IMR-90 (cell line): ENCODE data around the gene CCDC92. TPM values are rescaled to one million over a fixed set of nuclear protein-coding genes. Genes with fewer than 3 reads are reported as not detected.

Source experiments
- ATAC-seq: fragments of 200-7000 bp; cut with Tn5 transposase; 2 replicates; pipeline ENCODE4 v1.9.1; 2020; ENCODE audit warnings: low read depth, mild to moderate bottlenecking, moderate library complexity
- BruUV-seq: library from RNA; stranded (reverse); fragments of 400-500 nt; replicated peaks from 2 replicates; lab custom pipeline; 2021; lab: Mats Ljungman, UMichigan
- CTCF ChIA-PET: fragments of 300-600 bp; formaldehyde crosslinking; extraction: SDS; loops from one replicate; lab custom pipeline; 2021; ENCODE audit warnings: antibody characterized with exemption; lab: Yijun Ruan, JAX
- POLR2A ChIA-PET: fragments of 300-600 bp; sonication (Branson Sonifier 250); formaldehyde crosslinking; loops from one replicate; lab custom pipeline; 2022; ENCODE audit warnings: antibody characterized with exemption; ENCODE audit not compliant: unreplicated experiment; lab: Charles Lee
- DNase-seq: peaks from one replicate; pipeline ENCODE4 v3.0.0; 2013
- H2AFZ ChIP-seq: replicated peaks from 2 replicates; pipeline ENCODE3; 2013; ENCODE audit warnings: low read length, mild to moderate bottlenecking; ENCODE audit not compliant: poor library complexity
- H2AK5ac ChIP-seq: 2 replicates; pipeline ENCODE4 v1.6.1; 2013; ENCODE audit warnings: low read depth, low read length, inconsistent platforms
- H2AK9ac ChIP-seq: replicated peaks from 2 replicates; pipeline ENCODE3; 2013; ENCODE audit warnings: mild to moderate bottlenecking, low read depth, low read length, moderate library complexity; ENCODE audit not compliant: poor library complexity
- H2BK120ac ChIP-seq: 2 replicates; pipeline ENCODE4 v1.6.1; 2013; ENCODE audit warnings: low read depth, low read length, inconsistent platforms
- H2BK15ac ChIP-seq: 3 replicates; pipeline ENCODE4 v1.6.1; 2013; ENCODE audit warnings: low read depth, low read length, inconsistent platforms
- H2BK20ac ChIP-seq: 2 replicates; pipeline ENCODE4 v1.6.1; 2013; ENCODE audit warnings: low read depth, mild to moderate bottlenecking, inconsistent platforms, low read length, moderate library complexity
- H2BK5ac ChIP-seq: 2 replicates; pipeline ENCODE4 v1.6.1; 2013; ENCODE audit warnings: mild to moderate bottlenecking, low read depth, low read length, inconsistent platforms; ENCODE audit not compliant: poor library complexity, severe bottlenecking
- H3K14ac ChIP-seq: replicated peaks from 2 replicates; pipeline ENCODE4 v1.6.1; 2013; ENCODE audit warnings: low read depth, low read length, inconsistent platforms
- H3K18ac ChIP-seq: 2 replicates; pipeline ENCODE4 v1.6.1; 2013; ENCODE audit warnings: low read depth, low read length, control low read depth
- H3K23ac ChIP-seq: 2 replicates; pipeline ENCODE4 v1.6.1; 2013; ENCODE audit warnings: low read depth, low read length, inconsistent platforms
- H3K27ac ChIP-seq: 2 replicates; pipeline ENCODE4 v1.5.1; 2013; ENCODE audit warnings: mild to moderate bottlenecking, control low read depth, low read length; ENCODE audit not compliant: insufficient read depth
- H3K27me3 ChIP-seq: 2 replicates; pipeline ENCODE4 v1.6.1; 2013; ENCODE audit warnings: low read length; ENCODE audit not compliant: control insufficient read depth, insufficient read depth
- H3K36me3 ChIP-seq: 2 replicates; pipeline ENCODE4 v1.6.1; 2013; ENCODE audit warnings: low read length, mixed read lengths; ENCODE audit not compliant: control insufficient read depth, insufficient read depth
- H3K4ac ChIP-seq: 2 replicates; pipeline ENCODE4 v1.6.1; 2013; ENCODE audit warnings: low read depth, low read length, inconsistent platforms
- H3K4me1 ChIP-seq: 2 replicates; pipeline ENCODE4 v1.6.1; 2013; ENCODE audit warnings: low read length, mixed read lengths; ENCODE audit not compliant: control insufficient read depth, insufficient read depth
- H3K4me2 ChIP-seq: 2 replicates; pipeline ENCODE4 v1.6.1; 2013; ENCODE audit warnings: low read depth, mild to moderate bottlenecking, control low read depth, low read length, moderate library complexity
- H3K4me3 ChIP-seq: 2 replicates; pipeline ENCODE4 v1.5.1; 2013; ENCODE audit warnings: low read depth, mild to moderate bottlenecking, control low read depth, low read length, moderate library complexity; ENCODE audit not compliant: insufficient read depth
- H3K56ac ChIP-seq: 2 replicates; pipeline ENCODE4 v1.6.1; 2013; ENCODE audit warnings: low read length, inconsistent platforms; ENCODE audit not compliant: insufficient read depth; ENCODE audit errors: extremely low read depth
- H3K79me1 ChIP-seq, 2 experiments: 2 replicates each; pipeline ENCODE4 v1.6.1; 2013; ENCODE audit warnings: low read length in 2 of 2, inconsistent platforms in 1 of 2, low read depth in 1 of 2
- H3K9ac ChIP-seq: 2 replicates; pipeline ENCODE4 v1.6.1; 2013; ENCODE audit warnings: low read depth, low read length, control low read depth
- H3K9me1 ChIP-seq: 2 replicates; pipeline ENCODE4 v1.6.1; 2013; ENCODE audit warnings: low read length, inconsistent platforms; ENCODE audit not compliant: insufficient read depth
- H3K9me3 ChIP-seq: 2 replicates; pipeline ENCODE4 v1.6.1; 2013; ENCODE audit warnings: low read length; ENCODE audit not compliant: control insufficient read depth, insufficient read depth
- H4K20me1 ChIP-seq: 2 replicates; pipeline ENCODE4 v1.6.1; 2013; ENCODE audit warnings: low read length, inconsistent platforms; ENCODE audit not compliant: insufficient read depth
- H4K5ac ChIP-seq: 2 replicates; pipeline ENCODE4 v1.6.1; 2013; ENCODE audit warnings: mild to moderate bottlenecking, low read depth, low read length, control low read depth
- H4K8ac ChIP-seq, 2 experiments: 2 replicates each; pipeline ENCODE4 v1.6.1; 2013; ENCODE audit warnings: low read depth in 2 of 2, low read length in 2 of 2, control low read depth in 1 of 2, inconsistent platforms in 1 of 2
- H4K91ac ChIP-seq: 2 replicates; pipeline ENCODE4 v1.6.1; 2013; ENCODE audit warnings: low read depth, low read length, inconsistent platforms; ENCODE audit not compliant: insufficient read depth
- BHLHE40 ChIP-seq: fragments of 150-350 bp; IDR thresholded peaks from 2 replicates; pipeline ENCODE4 v1.6.1; 2016; ENCODE audit warnings: mild to moderate bottlenecking, low read depth, low read length
- WGBS, 2 experiments: methylation state at CpG; one replicate each; pipeline versions ENCODE4 v1.1.5 to v1.1.7; 2013; ENCODE audit warnings: missing lambda C conversion rate in 2 of 2; ENCODE audit not compliant: insufficient read length in 1 of 2; ENCODE audit errors: extremely low coverage in 2 of 2; 5-methylcytosine and 5-hydroxymethylcytosine counted together
- dilution Hi-C: fragments of 300-500 bp; cut with HindIII; formaldehyde crosslinking; loops from one replicate; pipeline ENCODE4 v1.14.3; 2018; ENCODE audit warnings: low sequenced_read_pairs; ENCODE audit not compliant: unreplicated experiment
- in situ Hi-C: fragments of 300-500 bp; cut with MboI; formaldehyde crosslinking; loops from 3 replicates; pipeline ENCODE4 v1.14.3; 2019; ENCODE audit warnings: low sequenced_read_pairs, inconsistent platforms, mixed read lengths
- intact Hi-C: fragments of 100-400 bp; cut with micrococcal nuclease; formaldehyde crosslinking; loops from 2 replicates; pipeline ENCODE4 v1.10.0; 2022
- polyA plus RNA-seq, 3 experiments: library from polyadenylated mRNA; depleted of rRNA; stranded (reverse); fragments of >200 nt; gene quantifications; 2 replicates each; pipeline ENCODE4 v1.2.3, GENCODE V29; 2012; ENCODE audit warnings: low replicate concordance in 1 of 3
- total RNA-seq: library from RNA; depleted of rRNA; stranded (reverse); fragments of >200 nt; gene quantifications from 2 replicates; pipeline ENCODE4 v1.2.3, GENCODE V29; 2012

The CCDC92 gene
- total and polyA plus RNA-seq, 2 of the 4 experiments (the other 2 are of a cell fraction) = 5.7 to 55.5 TPM

GRCh38 chr12:123945287-123946151 is 27.1 kb downstream of the CCDC92 start:
- H3K14ac ChIP-seq = no peak overlapping the region
- WGBS, 2 experiments = 81% methylated on average over 10 of the region's 25 CpGs; no CpG with 5 or more reads in 1 of the 2 experiments
- H2BK5ac ChIP-seq = no peak overlapping the region
- H4K5ac ChIP-seq = no peak overlapping the region
- H3K4me1 ChIP-seq = peaks cover 17% of the 10 kb centered on the region
- H3K9me1 ChIP-seq = peaks cover 22% of the 10 kb centered on the region; the same call in 1 of the 2 replicates
- H3K36me3 ChIP-seq = peaks cover 35% of the 10 kb centered on the region
- no peak overlapping the region for H3K56ac ChIP-seq
- no peak overlapping the region for H4K91ac ChIP-seq
- H2AK5ac ChIP-seq = peak overlapping the region; percentile 33; the same call in 1 of the 2 replicates
- peaks cover 7% of the 10 kb centered on the region for H4K20me1 ChIP-seq
- no peak overlapping the region for H4K8ac ChIP-seq
- no peak overlapping the region for H3K4me2 ChIP-seq
- H3K79me1 ChIP-seq = peaks cover 17 to 53% of the 10 kb centered on the region in 2 experiments; a peak in 3 of 4 replicates
- intact Hi-C loops = no loop called here
- H2AFZ ChIP-seq = no peak overlapping the region
- no peak overlapping the region for H3K27ac ChIP-seq
- no peak for TF ChIP-seq BHLHE40
- H3K23ac ChIP-seq = no peak overlapping the region
- no peak overlapping the region; the same call in 2 of the 3 replicates for H2BK15ac ChIP-seq
- ChIA-PET POLR2A (no interaction called here), CTCF (no interaction called here)
- no peak overlapping the region for H2BK120ac ChIP-seq
- no peak overlapping the region for H3K4me3 ChIP-seq
- peaks cover 6% of the 10 kb centered on the region for H3K9me3 ChIP-seq
- H3K18ac ChIP-seq = no peak overlapping the region
- dilution Hi-C loops = no loop called here
- in situ Hi-C loops = no loop called here
- no peak overlapping the region for H2AK9ac ChIP-seq
- H2BK20ac ChIP-seq = no peak overlapping the region
- H3K27me3 ChIP-seq = no peaks in the 10 kb centered on the region
- no peak for DNase-seq
- no peak overlapping the region for H3K9ac ChIP-seq
- H3K4ac ChIP-seq = no peak overlapping the region
- ATAC-seq = no peak
- no TSS peak for BruUV-seq
